ENCODE results near the gene SGMS1. TPM values are rescaled to one million over a fixed set of nuclear protein-coding genes. Genes with fewer than 3 reads are reported as not detected.

Gene SGMS1
- total RNA-seq, 1 donor = 68.0 TPM

DNA sequence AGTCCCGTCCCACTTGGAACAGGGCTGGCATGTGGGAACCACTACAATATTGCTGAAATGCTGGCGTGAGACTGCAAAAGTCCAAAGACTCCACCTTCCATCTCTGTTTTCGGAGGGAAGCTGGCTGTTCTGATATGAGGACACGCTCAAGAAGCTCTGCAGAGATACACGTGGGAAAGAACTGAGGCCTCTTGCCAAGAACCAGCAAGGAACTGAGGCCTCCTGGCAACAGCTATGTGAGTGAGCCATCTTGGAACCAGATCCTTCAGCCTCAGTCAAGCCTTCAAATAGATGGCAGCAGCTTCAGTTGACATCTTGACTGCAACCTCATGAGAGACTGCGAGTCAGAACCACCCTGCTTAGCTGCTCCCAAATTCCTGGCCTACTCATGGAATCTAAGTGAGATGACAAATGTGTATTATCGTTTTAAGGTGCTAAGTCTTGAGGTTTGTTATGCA is 30.8 kb downstream of the SGMS1 start:
- Histone ChIP-seq H3K79me2 (ENCODE audit: insufficient read depth, low read length) (peaks cover 6% of the 10 kb centered on the region), H3K27ac (ENCODE audit: low read depth, low read length) (no peak overlapping the region), H4K20me1 (ENCODE audit: insufficient read depth, low read length) (peaks cover 7% of the 10 kb centered on the region), H3K36me3 (ENCODE audit: insufficient read depth, low read length) (no peaks in the 10 kb centered on the region), H3K4me3 (ENCODE audit: insufficient read depth, low read length) (no peak overlapping the region), H3K4me2 (ENCODE audit: insufficient read depth, low read length) (no peak overlapping the region), H3K9me3 (ENCODE audit: low read depth, low read length) (no peaks in the 10 kb centered on the region), H2AFZ (ENCODE audit: low read length) (no peak overlapping the region), H3K27me3 (ENCODE audit: insufficient read depth, low read length) (no peaks in the 10 kb centered on the region), H3K4me1 (ENCODE audit: insufficient read depth, low read length) (peaks cover 9% of the 10 kb centered on the region)
- TF ChIP-seq, protein P1, sequence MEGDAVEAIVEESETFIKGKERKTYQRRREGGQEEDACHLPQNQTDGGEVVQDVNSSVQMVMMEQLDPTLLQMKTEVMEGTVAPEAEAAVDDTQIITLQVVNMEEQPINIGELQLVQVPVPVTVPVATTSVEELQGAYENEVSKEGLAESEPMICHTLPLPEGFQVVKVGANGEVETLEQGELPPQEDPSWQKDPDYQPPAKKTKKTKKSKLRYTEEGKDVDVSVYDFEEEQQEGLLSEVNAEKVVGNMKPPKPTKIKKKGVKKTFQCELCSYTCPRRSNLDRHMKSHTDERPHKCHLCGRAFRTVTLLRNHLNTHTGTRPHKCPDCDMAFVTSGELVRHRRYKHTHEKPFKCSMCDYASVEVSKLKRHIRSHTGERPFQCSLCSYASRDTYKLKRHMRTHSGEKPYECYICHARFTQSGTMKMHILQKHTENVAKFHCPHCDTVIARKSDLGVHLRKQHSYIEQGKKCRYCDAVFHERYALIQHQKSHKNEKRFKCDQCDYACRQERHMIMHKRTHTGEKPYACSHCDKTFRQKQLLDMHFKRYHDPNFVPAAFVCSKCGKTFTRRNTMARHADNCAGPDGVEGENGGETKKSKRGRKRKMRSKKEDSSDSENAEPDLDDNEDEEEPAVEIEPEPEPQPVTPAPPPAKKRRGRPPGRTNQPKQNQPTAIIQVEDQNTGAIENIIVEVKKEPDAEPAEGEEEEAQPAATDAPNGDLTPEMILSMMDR (IDR thresholded peaks at IDR 0.05; ENCODE audit: extremely low read depth, low read depth, low read length) = no peak
- DNase-seq (ENCODE audit: insufficient read length, low spot score, missing footprints) = no peak

DNA sequence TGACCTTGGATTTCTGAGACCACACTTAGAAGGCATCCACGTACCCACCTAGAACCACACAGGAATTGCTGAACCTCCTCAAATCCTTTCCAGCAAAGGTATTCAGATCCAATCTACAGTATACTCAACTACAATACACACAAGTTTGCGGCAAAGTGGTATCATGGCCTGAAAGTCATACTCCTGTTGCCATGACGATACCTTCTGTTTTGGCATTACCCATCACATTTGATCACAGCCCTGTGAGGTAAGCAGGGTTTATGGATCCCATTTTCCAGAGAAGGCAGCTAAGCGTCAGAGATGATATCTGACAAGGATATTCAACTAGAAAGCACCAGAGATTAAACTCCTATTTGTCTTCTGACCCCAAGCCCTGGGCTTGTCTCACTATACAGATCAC is 32.8 kb downstream of the SGMS1 start:
- Histone ChIP-seq H4K20me1 (ENCODE audit: insufficient read depth, low read length) (peaks cover 4% of the 10 kb centered on the region), H3K27me3 (ENCODE audit: insufficient read depth, low read length) (no peaks in the 10 kb centered on the region), H3K9me3 (ENCODE audit: low read depth, low read length) (no peaks in the 10 kb centered on the region), H3K79me2 (ENCODE audit: insufficient read depth, low read length) (peaks cover 6% of the 10 kb centered on the region), H3K36me3 (ENCODE audit: insufficient read depth, low read length) (no peaks in the 10 kb centered on the region), H3K4me1 (ENCODE audit: insufficient read depth, low read length) (peaks cover 9% of the 10 kb centered on the region), H2AFZ (ENCODE audit: low read length) (no peak overlapping the region), H3K27ac (ENCODE audit: low read depth, low read length) (no peak overlapping the region), H3K4me3 (ENCODE audit: insufficient read depth, low read length) (no peak overlapping the region), H3K4me2 (ENCODE audit: insufficient read depth, low read length) (no peak overlapping the region)
- TF ChIP-seq, protein P1 (IDR thresholded peaks at IDR 0.05; ENCODE audit: extremely low read depth, low read depth, low read length) = no peak
- no peak for DNase-seq (ENCODE audit: insufficient read length, low spot score, missing footprints)

DNA sequence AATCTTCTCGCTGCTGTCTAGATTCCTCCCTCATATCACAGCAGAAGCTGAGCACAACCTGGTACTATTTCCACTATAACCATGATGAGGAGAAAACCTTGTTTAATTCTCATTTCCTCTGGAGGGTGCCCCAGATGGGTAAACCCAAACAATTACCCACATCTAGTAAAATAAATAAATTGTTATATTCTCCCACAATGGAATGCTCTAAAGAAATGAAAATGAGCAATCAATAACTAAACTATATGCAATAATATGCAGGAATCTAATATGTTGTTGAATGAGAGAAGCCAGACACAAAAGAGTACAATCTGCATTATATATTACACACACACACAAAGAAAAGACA is 37.0 kb downstream of the SGMS1 start:
- Histone ChIP-seq H3K4me3 (ENCODE audit: insufficient read depth, low read length) (no peak overlapping the region), H3K4me2 (ENCODE audit: insufficient read depth, low read length) (no peak overlapping the region), H3K27me3 (ENCODE audit: insufficient read depth, low read length) (no peaks in the 10 kb centered on the region), H3K4me1 (ENCODE audit: insufficient read depth, low read length) (no peaks in the 10 kb centered on the region), H4K20me1 (ENCODE audit: insufficient read depth, low read length) (peaks cover 8% of the 10 kb centered on the region), H3K27ac (ENCODE audit: low read depth, low read length) (no peak overlapping the region), H3K36me3 (ENCODE audit: insufficient read depth, low read length) (no peaks in the 10 kb centered on the region), H3K79me2 (ENCODE audit: insufficient read depth, low read length) (peaks cover 4% of the 10 kb centered on the region), H3K9me3 (ENCODE audit: low read depth, low read length) (no peaks in the 10 kb centered on the region), H2AFZ (ENCODE audit: low read length) (no peak overlapping the region)
- DNase-seq (ENCODE audit: insufficient read length, low spot score, missing footprints) = no peak
- TF ChIP-seq, protein P1 (IDR thresholded peaks at IDR 0.05; ENCODE audit: extremely low read depth, low read depth, low read length) = no peak

DNA sequence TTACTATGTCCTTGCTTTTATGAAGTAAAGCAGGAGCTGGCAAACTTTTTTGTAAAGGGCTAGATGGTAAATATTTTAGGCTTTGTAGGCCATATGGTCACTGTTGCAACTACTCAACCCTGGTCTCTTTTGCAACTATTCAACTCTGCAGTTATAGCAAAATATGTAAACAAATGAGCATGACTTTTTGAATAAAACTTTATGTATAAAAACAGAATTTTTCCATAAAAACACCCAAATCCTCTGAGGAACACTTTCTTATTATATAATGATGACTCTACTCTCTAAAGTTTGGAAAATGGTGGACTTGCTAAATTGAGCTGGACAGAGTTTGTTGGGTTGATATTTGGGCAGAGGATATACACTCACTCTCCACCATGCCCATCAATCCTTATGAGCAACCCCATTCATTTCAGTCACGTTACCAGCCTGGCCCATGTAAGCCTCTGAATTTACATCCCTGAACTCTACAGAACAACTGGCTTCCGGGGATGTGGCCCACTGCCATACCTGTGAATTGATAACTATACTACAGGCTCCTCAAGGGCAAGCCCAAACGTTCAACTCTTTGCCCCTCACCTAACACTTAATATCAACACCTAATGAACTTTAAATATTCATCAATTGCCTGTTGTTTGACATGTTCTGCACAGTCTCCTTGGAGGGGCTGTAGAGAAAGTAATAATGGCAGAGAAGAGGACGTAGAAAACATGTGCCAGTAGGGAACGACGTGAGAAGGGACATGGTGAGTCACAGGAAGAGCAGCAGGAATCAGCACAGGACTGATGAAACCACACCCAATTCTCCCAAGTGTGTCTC is 37.6 kb downstream of the SGMS1 start:
- Histone ChIP-seq H3K79me2 (ENCODE audit: insufficient read depth, low read length) (peaks cover 6% of the 10 kb centered on the region), H3K4me2 (ENCODE audit: insufficient read depth, low read length) (no peak overlapping the region), H3K36me3 (ENCODE audit: insufficient read depth, low read length) (no peaks in the 10 kb centered on the region), H3K27me3 (ENCODE audit: insufficient read depth, low read length) (no peaks in the 10 kb centered on the region), H3K4me3 (ENCODE audit: insufficient read depth, low read length) (no peak overlapping the region), H3K27ac (ENCODE audit: low read depth, low read length) (no peak overlapping the region), H4K20me1 (ENCODE audit: insufficient read depth, low read length) (peaks cover 7% of the 10 kb centered on the region), H3K4me1 (ENCODE audit: insufficient read depth, low read length) (no peaks in the 10 kb centered on the region), H2AFZ (ENCODE audit: low read length) (no peak overlapping the region), H3K9me3 (ENCODE audit: low read depth, low read length) (no peaks in the 10 kb centered on the region)
- peak; percentile 68 for DNase-seq (ENCODE audit: insufficient read length, low spot score, missing footprints)
- TF ChIP-seq, protein P1 (IDR thresholded peaks at IDR 0.05; ENCODE audit: extremely low read depth, low read depth, low read length) = no peak
